ENCODE data around the gene OR2M3.
"Not testable (repeated sequence)": the region's sequence is repeated elsewhere in the genome, so short reads cannot be mapped to it uniquely, and the experiment has no call there.

Gene OR2M3

DNA sequence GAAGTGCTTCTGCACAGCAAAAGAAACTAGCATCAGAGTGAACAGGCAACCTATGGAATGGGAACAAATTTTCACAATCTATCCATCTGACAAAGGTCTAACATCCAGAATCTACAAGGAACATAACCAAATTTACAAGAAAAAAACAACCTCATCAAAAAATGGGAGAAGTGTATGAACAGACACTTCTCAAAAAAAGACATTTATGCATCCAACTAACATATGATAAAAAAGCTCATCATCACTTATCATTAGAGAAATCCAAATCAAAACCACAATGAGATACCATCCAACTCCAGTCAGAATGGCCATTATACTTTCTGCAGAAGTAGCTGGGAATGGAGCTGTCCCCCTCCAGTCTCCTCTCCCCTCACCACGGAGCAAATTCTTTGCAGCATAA, 2.9 kb upstream of the OR2M3 start:
- TF ChIP-seq Cebpa-rat (IDR thresholded peaks at IDR 0.05) = no peak
- Histone ChIP-seq H3K9me3 (replicated peaks in 1 of 11) (peaks cover 15 to 27% (median 20%) of the 10 kb centered on the region in 11 experiments), H3K4me3 (no peak overlapping the region), H3K27me3 (no peaks in the 10 kb centered on the region), H3K27ac (no peak overlapping the region), H3K36me3 (no peaks in the 10 kb centered on the region), H4K20me1 (no peaks in the 10 kb centered on the region), H3K4me2 (no peak overlapping the region), H3K4me1 (no peaks in the 10 kb centered on the region), H3K9ac (no peak overlapping the region)

DNA sequence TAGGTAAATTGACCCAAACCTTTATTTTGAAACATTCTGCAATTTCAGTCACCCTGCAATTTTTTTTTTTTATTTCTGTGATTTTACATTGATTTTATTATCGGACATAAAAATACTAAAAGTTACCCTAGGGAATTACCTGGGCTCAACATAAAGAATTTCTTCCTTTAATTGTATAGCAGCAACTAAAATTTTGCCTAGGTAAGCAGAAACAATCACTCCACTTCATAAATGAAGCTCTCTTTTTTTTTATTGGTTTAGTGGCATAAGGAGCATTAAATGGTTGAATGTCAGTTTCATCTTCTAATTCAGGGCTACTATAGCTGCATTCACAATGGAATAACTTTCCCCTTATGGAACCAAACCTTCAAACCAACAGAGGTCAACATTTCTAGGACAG, 18.8 kb downstream of the OR2M3 start:
- H3K4me3 ChIP-seq = no peak overlapping the region

DNA sequence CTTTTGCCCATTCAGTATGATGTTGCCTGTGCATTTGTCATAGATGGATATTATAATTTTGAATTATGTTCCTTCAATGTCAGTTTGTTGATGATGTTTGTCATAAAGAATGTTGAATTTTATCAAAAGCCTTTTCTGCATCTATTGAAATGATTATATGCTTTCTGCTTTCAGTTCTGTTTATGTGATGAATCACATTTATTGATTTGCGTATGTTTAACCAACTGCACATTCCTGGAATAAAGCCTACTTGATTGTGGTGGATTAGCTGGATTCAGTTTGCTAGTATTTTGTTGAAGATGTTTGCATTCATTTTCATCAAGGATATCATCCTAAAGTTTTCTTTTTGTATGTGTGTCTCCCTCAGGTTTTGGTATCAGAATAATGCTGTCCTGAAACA, 28.5 kb downstream of the OR2M3 start:
- H4K20me1 ChIP-seq = no peaks in the 10 kb centered on the region
- H3K27me3 ChIP-seq = no peaks in the 10 kb centered on the region
- H3K9ac ChIP-seq = no peak overlapping the region
- H3K4me1 ChIP-seq = no peaks in the 10 kb centered on the region
- H3K9me3 ChIP-seq (replicated peaks in 1 of 11) = peaks cover 0 to 10% (median 4%) of the 10 kb centered on the region in 11 experiments; a peak in 6 of 22 replicates
- H3K36me3 ChIP-seq = no peaks in the 10 kb centered on the region
- no peak overlapping the region for H3K27ac ChIP-seq
- TF ChIP-seq Cebpa-rat (IDR thresholded peaks at IDR 0.05) = no peak
- H3K4me2 ChIP-seq = no peak overlapping the region
- no peak overlapping the region for H3K4me3 ChIP-seq

More for the DNA sequence above, 18.8 kb downstream of the OR2M3 start:
- Histone ChIP-seq H3K36me3 (no peaks in the 10 kb centered on the region), H3K4me2 (no peak overlapping the region), H3K4me1 (no peaks in the 10 kb centered on the region), H3K9ac (no peak overlapping the region), H3K9me3 (replicated peaks in 1 of 11) (peaks cover 0 to 14% (median 5%) of the 10 kb centered on the region in 11 experiments; a peak in 7 of 22 replicates), H3K27ac (no peak overlapping the region), H4K20me1 (no peaks in the 10 kb centered on the region), H3K27me3 (no peaks in the 10 kb centered on the region)
- TF ChIP-seq Cebpa-rat (IDR thresholded peaks at IDR 0.05) = no peak

DNA sequence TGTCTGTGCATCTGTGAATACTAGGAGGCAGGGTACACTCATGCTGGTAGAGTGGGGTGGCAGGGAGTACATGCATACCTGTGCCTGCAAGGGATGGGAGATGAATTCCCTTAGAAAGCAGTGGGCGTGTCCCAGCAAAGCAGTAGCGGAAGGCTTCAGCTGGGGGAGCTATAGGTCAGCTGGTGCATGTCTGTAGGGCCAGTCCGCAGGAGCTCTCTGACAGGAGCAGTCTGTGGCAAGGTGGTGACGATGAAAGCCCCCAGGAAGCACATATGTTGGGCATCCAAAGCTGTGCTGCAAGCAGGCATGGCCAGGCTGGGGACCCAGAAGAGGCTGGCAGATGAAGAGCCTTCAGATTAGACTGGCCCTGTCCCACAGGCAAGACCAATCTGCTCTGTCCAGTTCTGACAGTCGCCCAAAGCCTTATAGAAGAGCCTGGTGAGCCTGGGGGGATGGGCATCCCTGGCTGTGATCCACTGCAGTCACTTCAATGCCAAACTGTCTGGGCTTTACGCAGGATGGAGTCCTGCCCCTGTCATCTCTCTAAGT, 32.4 kb downstream of the OR2M3 start:
- H3K9me3 ChIP-seq (replicated peaks in 1 of 11) = peaks cover 0 to 7% (median 0%) of the 10 kb centered on the region in 11 experiments; a peak in 2 of 22 replicates
- no peak for TF ChIP-seq Cebpa-rat (IDR thresholded peaks at IDR 0.05)
- no peak overlapping the region for H3K4me3 ChIP-seq
- no peaks in the 10 kb centered on the region for H4K20me1 ChIP-seq
- H3K4me2 ChIP-seq = no peak overlapping the region
- H3K9ac ChIP-seq = no peak overlapping the region
- H3K36me3 ChIP-seq = no peaks in the 10 kb centered on the region
- H3K27ac ChIP-seq = no peak overlapping the region
- H3K27me3 ChIP-seq = no peaks in the 10 kb centered on the region
- no peaks in the 10 kb centered on the region for H3K4me1 ChIP-seq

DNA sequence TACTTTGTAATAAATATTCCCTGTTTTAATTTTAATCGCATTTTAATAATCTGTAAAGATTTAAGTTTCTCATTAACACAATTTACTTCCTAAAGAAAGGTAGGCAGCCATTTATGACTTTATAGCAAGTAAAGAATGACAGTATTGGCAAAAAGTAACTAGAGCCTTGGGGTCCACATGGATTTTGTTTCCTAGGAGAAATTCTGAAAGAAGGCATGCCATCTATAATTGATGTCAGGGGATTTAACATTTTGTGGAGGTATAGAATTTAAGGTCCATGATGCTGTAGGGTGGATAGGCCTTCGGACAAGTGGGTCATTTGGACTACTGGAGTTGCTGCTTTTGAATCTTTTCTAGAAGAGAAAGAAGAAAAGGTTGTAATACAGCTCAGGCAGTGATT, 34.1 kb downstream of the OR2M3 start, which contains the start of gene OR2M4:
TSS of gene OR2M4 (plus strand) at position 301 of the 400 bp plus-strand sequence. CDS start 7,512 bp downstream, outside the sequence.
- TF ChIP-seq Cebpa-rat (IDR thresholded peaks at IDR 0.05) = no peak
- no peaks in the 10 kb centered on the region for H3K27me3 ChIP-seq
- no peak within 1 kb of the TSS for H3K4me2 ChIP-seq

DNA sequence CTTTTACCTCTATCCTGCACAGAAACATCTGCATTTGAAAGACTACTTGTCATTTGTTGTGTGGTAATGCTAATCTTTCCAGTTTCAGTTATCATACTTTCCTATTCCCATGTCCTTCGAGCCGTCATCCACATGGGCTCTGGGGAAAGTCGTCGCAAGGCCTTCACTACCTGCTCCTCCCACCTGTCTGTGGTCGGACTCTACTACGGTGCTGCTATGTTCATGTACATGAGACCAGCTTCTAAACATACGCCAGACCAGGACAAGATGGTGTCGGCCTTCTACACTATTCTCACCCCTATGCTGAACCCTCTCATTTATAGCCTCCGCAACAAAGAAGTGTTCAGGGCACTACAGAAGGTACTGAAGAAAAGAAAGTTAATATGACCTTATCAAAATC, 42.4 kb downstream of the OR2M3 start:
- H3K36me3 ChIP-seq = no peaks in the 10 kb centered on the region
- no peaks in the 10 kb centered on the region for H3K27me3 ChIP-seq
- no peak overlapping the region for H3K27ac ChIP-seq
- TF ChIP-seq Cebpa-rat (IDR thresholded peaks at IDR 0.05) = no peak
- H3K4me2 ChIP-seq = no peak overlapping the region
- no peaks in the 10 kb centered on the region for H4K20me1 ChIP-seq
- H3K9me3 ChIP-seq (replicated peaks in 1 of 11) = no peaks in the 10 kb centered on the region
- H3K4me3 ChIP-seq = no peak overlapping the region
- no peak overlapping the region for H3K9ac ChIP-seq
- no peaks in the 10 kb centered on the region; a peak in 2 of 20 replicates for H3K4me1 ChIP-seq

More for the DNA sequence above, 34.1 kb downstream of the OR2M3 start, which contains the start of gene OR2M4:
- Histone ChIP-seq H3K27ac (no peak within 1 kb of the TSS), H3K36me3 (no peaks in the 10 kb centered on the region), H3K4me1 (no peaks in the 10 kb centered on the region), H3K9ac (no peak within 1 kb of the TSS), H4K20me1 (no peaks in the 10 kb centered on the region), H3K9me3 (replicated peaks in 1 of 11) (peaks cover 0 to 7% (median 0%) of the 10 kb centered on the region in 11 experiments; a peak in 2 of 22 replicates), H3K4me3 (no peak within 1 kb of the TSS)

DNA sequence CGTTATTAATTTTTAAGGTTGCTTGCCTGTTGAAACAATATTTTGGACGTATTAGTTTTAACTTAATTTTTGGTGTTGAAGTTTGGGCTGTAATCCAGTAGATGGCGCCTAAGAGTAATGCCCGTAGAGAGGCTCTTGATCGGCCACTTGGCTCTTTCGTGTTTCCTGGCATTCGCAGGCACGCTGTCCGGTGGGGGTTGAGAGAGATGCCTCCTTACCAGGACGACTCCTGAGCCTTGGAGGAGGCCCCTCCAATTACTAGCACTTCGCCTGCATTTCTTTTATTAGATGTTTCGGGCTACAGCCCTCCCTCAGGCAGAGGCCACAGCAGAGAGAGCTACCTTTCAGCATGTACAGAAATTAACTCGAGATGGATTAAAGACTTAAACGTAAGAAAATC, 46.1 kb downstream of the OR2M3 start:
- TF ChIP-seq Cebpa-rat (IDR thresholded peaks at IDR 0.05) = no peak
- Histone ChIP-seq H3K9me3 (replicated peaks in 1 of 11) (no peaks in the 10 kb centered on the region), H3K4me3 (no peak overlapping the region), H3K4me1 (peaks cover 0 to 5% (median 0%) of the 10 kb centered on the region in 10 experiments; a peak in 3 of 20 replicates), H3K27ac (no peak overlapping the region), H3K4me2 (peak overlapping the region in 8 of 11 experiments; percentile 7 to 46 (median 36); a peak in 7 of 22 replicates), H4K20me1 (no peaks in the 10 kb centered on the region), H3K27me3 (no peaks in the 10 kb centered on the region), H3K9ac (no peak overlapping the region), H3K36me3 (no peaks in the 10 kb centered on the region)

DNA sequence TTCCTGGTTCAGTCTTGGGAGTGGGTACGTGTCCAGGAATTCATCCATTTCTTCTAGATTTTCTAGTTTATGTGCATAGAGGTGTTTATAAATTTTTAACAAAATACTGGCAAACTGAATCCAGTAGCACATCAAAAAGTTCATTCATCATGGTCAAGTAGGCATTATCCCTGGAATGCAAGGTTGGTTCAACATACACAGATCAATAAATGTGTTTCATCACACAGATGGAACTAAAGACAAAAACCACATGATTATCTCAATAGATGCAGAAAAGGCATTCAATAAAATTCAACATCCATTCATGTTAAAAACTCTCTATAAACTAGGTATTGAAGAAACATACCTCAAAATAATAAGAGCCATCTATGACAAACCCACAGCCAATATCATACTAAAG, 62.2 kb downstream of the OR2M3 start:
- H3K27ac ChIP-seq = not testable (repeated sequence)

More for the DNA sequence above, 62.2 kb downstream of the OR2M3 start:
- H4K20me1 ChIP-seq, H3K4me1 ChIP-seq, H3K4me2 ChIP-seq, H3K27me3 ChIP-seq, H3K36me3 ChIP-seq, H3K9ac ChIP-seq, H3K4me3 ChIP-seq: not testable (repeated sequence)
- peaks cover 5 to 12% (median 8%) of the 10 kb centered on the region in 11 experiments; a peak in 11 of 22 replicates for H3K9me3 ChIP-seq (replicated peaks in 1 of 11)
